Small intestine (tissue), 7 donors: ENCODE data around the gene KRTAP5-1. TPM values are rescaled to one million over a fixed set of nuclear protein-coding genes. Genes with fewer than 3 reads are reported as not detected.
A peak's percentile ranks its signal among the peaks of the same experiment; 100 is the strongest.

Source experiments
- DNase-seq, 2 donors: peaks; one replicate each; pipeline versions ENCODE4 v3.0.0 to v3.0.0-alpha.2; 2013
- FAIRE-seq: peaks from 2 replicates; lab custom pipeline; 2012; peaks lifted over from hg19 to GRCh38; lab: Jason Lieb, UNC
- H3K27ac ChIP-seq, 3 donors: one replicate each; pipeline ENCODE4 v1.5.1; 2013; ENCODE audit warnings: low read length in 2 of 3, mild to moderate bottlenecking in 2 of 3, control low read depth in 1 of 3, inconsistent platforms in 1 of 3, low read depth in 1 of 3, moderate library complexity in 1 of 3
- H3K27me3 ChIP-seq, 3 donors: one replicate each; pipeline ENCODE4 v1.6.1; 2013; ENCODE audit warnings: low read length in 3 of 3, inconsistent platforms in 1 of 3; ENCODE audit not compliant: control insufficient read depth in 3 of 3, insufficient read depth in 3 of 3
- H3K36me3 ChIP-seq, 3 donors: one replicate each; pipeline ENCODE4 v1.6.1; 2013; ENCODE audit warnings: low read length in 3 of 3, inconsistent platforms in 1 of 3, low read depth in 1 of 3, mild to moderate bottlenecking in 1 of 3, moderate library complexity in 1 of 3; ENCODE audit not compliant: control insufficient read depth in 3 of 3, insufficient read depth in 2 of 3
- H3K4me1 ChIP-seq, 3 donors: one replicate each; pipeline ENCODE4 v1.6.1; 2013; ENCODE audit warnings: low read length in 2 of 3, inconsistent platforms in 1 of 3, low read depth in 1 of 3, mild to moderate bottlenecking in 1 of 3, moderate library complexity in 1 of 3; ENCODE audit not compliant: control insufficient read depth in 3 of 3, insufficient read depth in 2 of 3
- H3K4me3 ChIP-seq, 3 donors: one replicate each; pipeline ENCODE4 v1.5.1; 2013; ENCODE audit warnings: low read length in 3 of 3, control low read depth in 1 of 3, inconsistent platforms in 1 of 3, low read depth in 1 of 3, mild to moderate bottlenecking in 1 of 3, moderate library complexity in 1 of 3
- H3K9me3 ChIP-seq, 2 donors: one replicate each; pipeline ENCODE4 v1.6.1; 2013; ENCODE audit warnings: low read depth in 1 of 2, low read length in 1 of 2; ENCODE audit not compliant: control insufficient read depth in 2 of 2, insufficient read depth in 1 of 2
- WGBS, 3 donors: extraction: QIAGEN DNeasy Blood & Tissue Kit; methylation state at CpG; one replicate each; pipeline ENCODE4 v1.1.7; 2013; 5-methylcytosine and 5-hydroxymethylcytosine counted together
- polyA plus RNA-seq, 4 donors: library from polyadenylated mRNA; stranded (reverse) in 3 of 4; unstranded in 1 of 4; fragments of 200-250 nt in 3 of 4; fragments of 120-200 nt in 1 of 4; gene quantifications; one replicate each; pipeline versions ENCODE4 v1.2.1 to v1.2.3, GENCODE V29; 2013
- donor health status: healthy with polysubstance abuse.
- donor health status: control.
- donor health status: control.
- donor health status: Bipolar disorder and iron deficiency.
- donor health status: healthy.

Gene KRTAP5-1
- polyA plus RNA-seq, 4 donors, result 2.0 TPM; not detected in 3

DNA sequence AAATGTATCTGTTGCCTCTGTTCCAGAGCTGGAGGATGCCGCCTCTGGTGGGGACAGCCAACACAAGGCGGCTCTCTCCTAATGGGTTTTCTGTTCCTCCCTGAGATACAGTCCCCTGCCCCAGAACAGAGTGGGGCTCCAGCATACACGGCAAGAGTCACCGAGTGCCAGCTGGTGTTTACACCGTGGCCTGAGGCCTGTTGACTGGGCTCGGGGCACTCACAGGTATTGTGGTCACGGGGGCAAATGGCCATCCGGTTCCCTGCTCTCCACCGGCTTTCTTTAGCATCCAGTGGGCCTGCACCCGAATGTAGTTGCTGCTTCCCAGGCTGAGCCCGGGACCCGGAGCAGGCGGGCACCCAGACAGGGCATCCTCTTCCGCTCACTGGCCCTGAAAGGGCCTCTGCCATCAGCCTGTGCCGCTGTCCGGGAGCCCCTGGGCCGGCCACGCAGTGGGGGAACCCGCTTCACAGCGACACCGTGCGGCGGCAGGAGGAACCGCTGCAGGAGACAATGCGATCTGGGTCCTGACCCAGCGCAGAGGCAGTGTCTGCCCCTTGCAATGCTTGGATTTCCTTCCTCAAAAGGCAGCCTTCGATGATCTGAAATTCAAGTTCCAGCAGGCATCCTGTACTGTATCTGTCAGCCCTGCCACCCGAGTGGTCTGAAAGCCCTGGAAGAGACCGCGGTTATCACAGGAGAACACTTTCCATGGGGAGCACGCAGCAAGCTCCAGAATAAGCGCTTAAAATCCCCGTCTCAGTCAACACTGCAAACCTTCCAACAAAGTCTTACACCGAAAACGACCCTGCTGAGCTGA is 43.6 kb upstream of the KRTAP5-1 start:
- no peak for FAIRE-seq
- peak; percentile 37 to 71 for DNase-seq
- no peak overlapping the region for H3K27ac ChIP-seq
- 27 to 29% (median 28%) methylated on average over 35 of the region's 35 CpGs for WGBS, 3 donors
- no peak overlapping the region for H3K4me3 ChIP-seq
- peaks cover 2 to 44% (median 7%) of the 10 kb centered on the region in 3 donors for H3K27me3 ChIP-seq
- no peaks in the 10 kb centered on the region for H3K36me3 ChIP-seq
- no peaks in the 10 kb centered on the region for H3K4me1 ChIP-seq
- H3K9me3 ChIP-seq, result no peaks in the 10 kb centered on the region

DNA sequence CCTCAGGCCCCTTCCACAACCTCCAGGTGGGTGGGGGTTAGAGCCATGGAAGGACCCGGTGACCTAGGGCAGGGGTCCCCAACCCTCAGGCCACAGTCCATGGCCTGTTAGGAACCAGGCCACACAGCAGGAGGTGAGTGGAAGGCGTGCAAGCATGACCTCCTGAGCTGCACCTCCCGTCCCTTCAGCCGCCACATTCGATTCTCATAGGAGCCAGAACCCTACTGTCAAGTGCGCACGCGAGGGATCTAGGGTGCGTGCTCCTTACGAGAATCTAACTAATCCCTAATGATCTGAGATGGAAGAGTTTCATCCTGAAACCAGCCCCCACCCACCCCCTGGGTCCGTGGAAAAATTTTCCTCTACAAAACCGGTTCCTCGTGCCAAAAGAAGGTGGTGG is 40.5 kb upstream of the KRTAP5-1 start:
- DNase-seq, result no peak
- no peak overlapping the region for H3K27ac ChIP-seq
- no peak for FAIRE-seq
- H3K9me3 ChIP-seq, result no peaks in the 10 kb centered on the region
- peaks cover 2 to 29% (median 5%) of the 10 kb centered on the region in 3 donors for H3K27me3 ChIP-seq
- H3K4me1 ChIP-seq, result peaks cover 0 to 3% (median 0%) of the 10 kb centered on the region in 3 donors
- H3K36me3 ChIP-seq, result no peaks in the 10 kb centered on the region
- H3K4me3 ChIP-seq, result no peak overlapping the region
- 84 to 87% (median 84%) methylated on average over 13 of the region's 13 CpGs for WGBS, 3 donors

DNA sequence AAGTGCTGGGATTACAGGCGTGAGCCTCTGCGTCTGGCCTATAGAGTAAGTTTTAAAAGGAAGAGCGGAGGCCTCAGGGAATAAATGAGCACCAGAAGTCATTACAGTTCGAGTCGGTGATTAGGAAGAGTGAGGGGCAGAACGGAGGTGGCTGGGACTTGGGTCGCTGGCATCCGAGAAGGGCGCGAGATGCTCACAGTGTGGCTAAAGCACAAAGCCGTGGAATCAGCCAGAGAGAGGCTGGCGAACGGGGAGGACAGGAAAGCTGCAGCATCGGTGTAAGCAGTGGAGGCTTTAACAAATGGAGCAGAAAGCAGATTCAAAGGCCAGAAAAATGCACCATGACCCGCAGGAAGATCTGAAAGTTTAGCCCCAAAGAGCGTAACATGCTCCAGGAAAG is 39.5 kb upstream of the KRTAP5-1 start:
- H3K27ac ChIP-seq, result no peak overlapping the region
- no peaks in the 10 kb centered on the region for H3K9me3 ChIP-seq
- WGBS, 3 donors, result 83 to 91% (median 89%) methylated on average over 16 of the region's 16 CpGs
- H3K27me3 ChIP-seq, result peaks cover 0 to 26% (median 5%) of the 10 kb centered on the region in 3 donors
- no peak for FAIRE-seq
- no peaks in the 10 kb centered on the region for H3K36me3 ChIP-seq
- no peak for DNase-seq
- peaks cover 0 to 3% (median 0%) of the 10 kb centered on the region in 3 donors for H3K4me1 ChIP-seq
- H3K4me3 ChIP-seq, result no peak overlapping the region

DNA sequence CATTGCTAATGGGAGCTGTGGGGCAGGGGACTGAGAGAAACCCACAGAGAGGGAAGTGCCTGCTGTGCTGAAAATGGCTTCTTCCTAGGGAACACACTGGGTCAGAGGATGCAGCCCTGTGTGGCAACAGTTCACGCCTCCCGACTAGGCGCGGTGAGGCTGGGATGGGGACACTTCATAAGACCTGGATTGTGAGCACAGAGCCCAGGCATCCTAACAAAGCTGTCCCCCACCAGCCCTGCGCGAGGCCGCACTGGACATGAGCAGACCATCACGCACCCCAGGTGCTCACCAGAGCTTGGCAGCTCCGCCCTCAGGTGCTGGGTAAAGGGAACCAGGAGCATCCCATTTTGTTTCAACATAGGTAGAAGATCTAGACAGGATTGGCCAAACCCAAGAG is 38.6 kb upstream of the KRTAP5-1 start:
- H3K27me3 ChIP-seq, result peaks cover 0 to 20% (median 5%) of the 10 kb centered on the region in 3 donors
- H3K4me3 ChIP-seq, result no peak overlapping the region
- H3K9me3 ChIP-seq, result no peaks in the 10 kb centered on the region
- 85 to 96% (median 86%) methylated on average over 9 of the region's 9 CpGs for WGBS, 3 donors
- H3K27ac ChIP-seq, result no peak overlapping the region
- H3K4me1 ChIP-seq, result peaks cover 0 to 3% (median 0%) of the 10 kb centered on the region in 3 donors
- FAIRE-seq, result no peak
- no peak for DNase-seq
- no peaks in the 10 kb centered on the region for H3K36me3 ChIP-seq

DNA sequence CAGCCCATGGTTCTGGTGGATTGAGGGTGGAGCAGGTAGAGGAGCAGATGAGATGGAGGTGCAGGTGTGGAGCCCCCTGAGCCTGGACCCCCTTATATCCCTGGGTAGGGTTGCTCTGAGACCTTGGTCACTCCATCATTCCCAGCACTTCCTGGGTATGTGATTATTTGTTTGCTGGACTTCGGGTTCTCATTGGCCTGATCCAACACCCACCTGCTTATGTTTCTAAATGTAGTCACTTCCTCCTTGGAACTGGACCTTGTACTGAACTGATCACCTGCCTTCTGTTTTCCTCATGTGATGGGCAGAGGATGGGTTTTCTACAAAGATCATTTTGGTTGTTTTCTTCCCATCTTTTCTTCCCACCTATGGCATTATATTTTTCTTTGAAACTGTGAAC is 37.0 kb upstream of the KRTAP5-1 start, which contains the start of gene KRTAP5-4:
KRTAP5-4 (minus strand) TSS at position 53 of the 400 bp plus-strand sequence; CDS start at position 8, 45 bp downstream.
- peak; percentile 62 to 72 for DNase-seq
- Histone ChIP-seq H3K27me3 (peaks cover 0 to 13% (median 5%) of the 10 kb centered on the region in 3 donors), H3K36me3 (no peaks in the 10 kb centered on the region), H3K4me1 (peaks cover 0 to 3% (median 0%) of the 10 kb centered on the region in 3 donors), H3K4me3 (no peak within 1 kb of the TSS), H3K9me3 (no peaks in the 10 kb centered on the region), H3K27ac (no peak within 1 kb of the TSS)
- WGBS, 3 donors, result 0 to 34% (median 17%) methylated on average over 1 of the region's 1 CpG
- no peak for FAIRE-seq

DNA sequence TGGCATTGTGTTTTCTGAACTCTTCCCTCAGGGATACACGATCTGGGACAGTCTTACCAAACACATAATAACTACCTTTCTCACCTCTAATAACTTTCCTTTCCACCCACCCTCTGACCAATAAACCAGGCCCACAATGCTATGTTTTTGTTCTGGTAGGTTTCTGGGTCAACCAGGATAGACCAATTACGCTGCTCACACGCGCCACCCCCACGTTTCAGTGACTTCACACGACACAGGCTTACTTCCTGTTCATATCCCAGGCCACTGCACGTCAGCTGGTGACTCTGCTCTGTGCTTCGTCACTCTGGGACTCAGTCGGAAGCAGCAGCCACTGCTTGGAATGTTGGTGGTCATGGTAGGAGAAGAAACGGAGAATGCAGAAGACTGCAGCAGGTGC is 34.4 kb upstream of the KRTAP5-1 start:
- 50 to 58% (median 57%) methylated on average over 10 of the region's 10 CpGs for WGBS, 3 donors

DNA sequence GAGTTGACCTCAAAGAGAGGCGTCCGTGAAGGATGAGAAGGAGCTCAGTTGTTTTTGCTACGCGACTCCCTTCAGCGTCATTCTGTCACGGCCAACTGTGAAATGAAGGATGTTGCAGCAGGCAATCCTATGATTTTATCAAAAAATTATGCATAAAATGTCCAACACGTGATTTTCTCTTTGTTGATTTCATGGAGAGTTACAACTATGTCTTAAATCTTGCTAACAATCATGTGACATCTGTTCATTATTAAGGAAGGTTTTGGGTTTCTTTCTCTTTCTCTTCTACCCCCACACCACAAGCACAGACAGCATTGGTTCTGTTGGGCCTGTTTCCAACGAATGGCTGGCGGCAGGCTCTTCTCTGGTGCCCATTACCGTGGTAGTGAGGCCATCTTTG is 33.1 kb upstream of the KRTAP5-1 start:
- H3K27me3 ChIP-seq, result peaks cover 0 to 5% (median 3%) of the 10 kb centered on the region in 3 donors
- WGBS, 3 donors, result 82 to 89% (median 84%) methylated on average over 10 of the region's 10 CpGs
- no peak overlapping the region for H3K27ac ChIP-seq
- H3K4me3 ChIP-seq, result no peak overlapping the region
- H3K4me1 ChIP-seq, result peaks cover 0 to 3% (median 0%) of the 10 kb centered on the region in 3 donors
- DNase-seq (no peak), FAIRE-seq (no peak)
- H3K36me3 ChIP-seq, result no peaks in the 10 kb centered on the region
- H3K9me3 ChIP-seq, result no peaks in the 10 kb centered on the region

More for the DNA sequence above, 34.4 kb upstream of the KRTAP5-1 start:
- H3K4me3 ChIP-seq, result no peak overlapping the region
- peaks cover 0 to 3% (median 0%) of the 10 kb centered on the region in 3 donors for H3K4me1 ChIP-seq
- no peaks in the 10 kb centered on the region for H3K36me3 ChIP-seq
- H3K9me3 ChIP-seq, result no peaks in the 10 kb centered on the region
- H3K27me3 ChIP-seq, result peaks cover 2 to 10% (median 5%) of the 10 kb centered on the region in 3 donors
- DNase-seq (no peak), FAIRE-seq (no peak)
- no peak overlapping the region for H3K27ac ChIP-seq

DNA sequence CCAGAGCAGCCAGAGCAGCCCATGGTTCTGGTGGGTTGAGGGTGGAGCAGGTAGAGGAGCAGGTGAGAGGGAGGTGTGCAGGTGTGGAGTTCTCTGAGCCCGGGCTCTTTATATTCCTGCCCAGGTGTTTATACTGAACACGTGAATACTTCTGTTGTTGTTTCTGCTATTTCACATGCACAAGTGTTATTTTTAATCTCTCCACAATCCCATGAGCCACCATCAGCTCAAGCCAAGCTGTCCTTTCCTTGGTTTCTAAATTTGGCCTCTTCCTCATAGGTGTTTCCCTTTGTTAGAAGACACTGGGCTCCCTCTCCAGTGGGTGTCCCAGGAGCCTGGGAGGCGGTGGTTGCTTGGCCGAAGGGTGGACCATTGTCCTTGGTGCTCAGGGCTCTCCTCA is 23.3 kb upstream of the KRTAP5-1 start, which contains the start of gene KRTAP5-3:
KRTAP5-3 (minus strand) TSS at position 101 of the 400 bp plus-strand sequence; CDS start at position 23, 78 bp downstream.
- H3K9me3 ChIP-seq, result peaks cover 0 to 2% of the 10 kb centered on the region in 2 donors
- H3K27ac ChIP-seq, result no peak within 1 kb of the TSS
- no peak within 1 kb of the TSS for H3K4me3 ChIP-seq
- H3K27me3 ChIP-seq, result peaks cover 0 to 15% (median 0%) of the 10 kb centered on the region in 3 donors
- 56 to 69% (median 58%) methylated on average over 4 of the region's 4 CpGs for WGBS, 3 donors
- H3K4me1 ChIP-seq, result no peaks in the 10 kb centered on the region
- FAIRE-seq (no peak), DNase-seq (no peak)
- H3K36me3 ChIP-seq, result no peaks in the 10 kb centered on the region
